Measurements from ENCODE around the gene TMEM232.
"Not testable (repeated sequence)": the region's sequence is repeated elsewhere in the genome, so short reads cannot be mapped to it uniquely, and the experiment has no call there.

The TMEM232 gene

DNA sequence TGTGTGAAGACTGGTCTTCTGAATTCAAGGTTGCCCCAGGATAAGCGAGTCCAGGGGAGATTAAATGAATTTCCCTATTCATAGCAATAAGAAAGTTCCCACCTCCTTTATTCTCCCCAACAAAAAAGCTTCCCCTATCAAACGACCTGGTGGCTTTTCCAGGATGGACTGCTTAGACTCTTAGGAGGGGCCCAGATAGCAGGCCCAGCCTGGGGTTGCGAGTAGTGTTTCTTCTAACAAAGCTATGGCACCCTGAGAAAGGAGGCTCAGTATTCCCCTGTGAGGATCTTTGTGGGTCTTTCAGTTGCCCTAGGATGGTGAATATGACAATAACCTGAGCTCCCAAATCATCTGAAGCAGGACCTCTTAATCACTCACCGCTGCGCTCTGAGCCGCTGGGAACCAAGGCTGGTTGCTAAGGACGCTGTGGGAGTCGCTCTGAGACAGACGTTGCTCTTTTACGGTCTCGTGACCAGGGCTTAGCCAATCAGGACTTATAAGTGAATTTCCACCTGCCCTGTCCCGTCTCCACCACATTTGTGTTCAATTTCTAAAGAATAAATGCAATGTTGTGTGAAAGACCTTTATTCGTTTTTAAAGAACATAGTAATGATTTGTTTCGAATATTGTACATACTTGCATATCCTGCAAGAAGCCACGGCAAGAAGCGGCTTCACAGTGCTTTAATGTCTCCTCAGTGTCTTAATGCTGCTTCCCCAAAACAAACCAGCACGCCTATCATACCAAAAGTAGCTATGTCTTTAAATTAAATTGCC, at the start of gene TMEM232:
TMEM232 (minus strand) TSS at position 423 of the 776 bp plus-strand sequence. CDS start 59,319 bp downstream, outside the sequence.
- DNase-seq (ENCODE audit: low read depth in 2 of 2) = peak; percentile 37 to 52

- DNase-seq (ENCODE audit: low read depth in 2 of 2) = no peak
Observed at GRCh38 chr5:110770286-110770685, 43.8 kb upstream of the TMEM232 start.

DNA sequence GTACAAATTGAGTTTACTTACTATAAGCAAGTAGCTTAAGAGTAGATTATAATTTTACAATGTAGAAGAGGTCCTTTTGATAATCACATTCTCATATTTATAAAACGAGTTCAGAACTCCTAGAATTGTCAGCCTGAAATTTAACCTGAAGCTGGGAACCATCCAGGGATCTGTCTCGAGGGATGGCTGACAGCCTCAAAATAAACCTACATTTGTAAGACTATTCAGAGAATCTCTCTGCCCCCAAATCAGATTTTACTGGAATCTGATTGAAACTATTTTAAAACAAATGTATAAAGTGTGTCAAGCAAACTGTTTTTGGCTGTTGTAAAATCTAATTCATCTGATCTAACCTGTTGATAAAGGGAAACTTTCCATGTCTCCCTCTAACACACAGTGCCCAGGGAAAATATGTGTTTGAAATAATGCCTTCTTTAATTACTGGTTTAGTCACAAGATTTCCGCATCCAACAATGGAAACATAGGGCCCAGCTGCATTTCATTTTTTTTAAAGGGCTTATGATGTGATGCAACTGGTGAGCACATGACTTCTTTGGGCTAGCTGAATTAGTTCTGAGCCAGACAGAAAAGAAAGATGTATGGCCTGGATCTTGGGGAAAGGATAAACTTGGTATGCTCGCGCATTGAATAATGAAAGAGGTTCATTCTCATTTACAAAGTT, 42.7 kb upstream of the TMEM232 start:
- no peak for DNase-seq (ENCODE audit: low read depth in 2 of 2)

DNA sequence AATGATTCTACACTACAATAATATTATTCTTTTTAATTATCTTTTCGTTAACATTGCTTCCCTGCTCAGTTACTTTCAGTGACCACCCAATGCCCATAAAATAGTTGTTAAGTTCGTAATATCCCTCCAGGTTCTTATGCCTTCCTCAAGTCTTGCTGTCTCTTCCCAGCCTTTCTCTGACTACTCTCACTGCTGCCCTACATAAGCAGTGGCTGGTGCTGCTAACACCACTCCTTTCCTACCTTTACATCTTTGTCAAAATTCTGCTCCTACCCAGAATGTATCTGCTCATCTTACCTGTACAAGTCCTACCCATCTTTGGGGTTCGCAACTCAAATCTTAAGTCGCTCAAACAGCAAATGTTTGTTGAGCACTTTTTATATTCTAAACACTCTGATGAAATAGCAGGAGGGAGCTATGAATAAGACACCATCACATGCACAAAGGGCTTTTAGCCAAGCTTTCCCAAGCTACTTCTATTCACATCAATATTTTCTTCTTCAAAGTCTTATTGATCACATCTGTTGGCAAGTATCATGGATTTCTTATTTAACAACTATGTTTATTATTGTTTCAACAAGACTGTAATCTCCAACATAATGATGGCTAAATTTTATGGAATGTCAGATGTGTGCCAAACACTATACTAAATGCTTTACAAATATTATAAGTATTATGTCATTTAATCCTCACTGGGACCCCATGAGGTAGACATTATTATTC, 41.8 kb upstream of the TMEM232 start:
- DNase-seq (ENCODE audit: low read depth in 2 of 2) = no peak

DNA sequence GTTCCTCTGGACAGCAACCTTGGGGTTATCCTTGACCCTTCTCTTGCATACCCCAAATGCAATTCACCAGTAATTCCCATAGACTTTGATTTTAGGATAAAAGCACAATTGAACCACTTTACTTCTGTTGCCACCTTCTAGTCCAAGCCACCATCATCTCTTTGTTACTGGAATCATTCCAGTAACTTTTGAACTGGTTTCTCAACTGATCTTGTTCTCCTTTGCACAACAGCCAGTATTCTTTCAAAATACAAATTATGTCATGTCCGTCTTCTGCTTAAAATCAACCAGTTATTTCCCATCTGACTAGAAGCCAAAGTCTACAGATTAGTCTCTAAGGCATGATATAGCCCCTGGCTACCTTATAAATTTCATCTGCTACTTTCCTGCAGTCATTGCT, 33.7 kb upstream of the TMEM232 start:
- DNase-seq (ENCODE audit: low read depth in 2 of 2) = no peak

GRCh38 chr5:110757118-110757729, 30.8 kb upstream of the TMEM232 start:
- DNase-seq (ENCODE audit: low read depth in 2 of 2) = no peak

- no peak for DNase-seq (ENCODE audit: low read depth in 2 of 2)
Observed at GRCh38 chr5:110754181-110754580, 27.7 kb upstream of the TMEM232 start.

DNA sequence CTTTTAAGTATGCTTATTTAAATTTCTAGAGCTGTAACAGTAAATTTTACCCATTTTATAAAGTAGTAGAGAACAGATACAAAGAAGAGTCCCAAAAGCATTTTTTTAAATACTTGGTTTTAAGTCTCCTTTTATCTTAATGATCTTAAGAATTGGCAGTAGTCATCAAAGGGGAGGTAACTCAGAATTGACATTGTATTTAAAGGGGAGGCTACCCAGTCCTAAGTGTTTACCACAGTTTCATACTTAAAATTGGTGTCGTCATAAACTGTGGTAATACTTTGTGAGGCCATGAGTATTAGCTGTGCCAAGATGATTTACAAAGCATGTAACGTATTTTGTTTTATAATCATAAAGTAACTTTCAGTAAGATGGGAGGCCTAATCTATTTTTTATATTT, 27.1 kb upstream of the TMEM232 start:
- no peak for DNase-seq (ENCODE audit: low read depth in 2 of 2)

DNA sequence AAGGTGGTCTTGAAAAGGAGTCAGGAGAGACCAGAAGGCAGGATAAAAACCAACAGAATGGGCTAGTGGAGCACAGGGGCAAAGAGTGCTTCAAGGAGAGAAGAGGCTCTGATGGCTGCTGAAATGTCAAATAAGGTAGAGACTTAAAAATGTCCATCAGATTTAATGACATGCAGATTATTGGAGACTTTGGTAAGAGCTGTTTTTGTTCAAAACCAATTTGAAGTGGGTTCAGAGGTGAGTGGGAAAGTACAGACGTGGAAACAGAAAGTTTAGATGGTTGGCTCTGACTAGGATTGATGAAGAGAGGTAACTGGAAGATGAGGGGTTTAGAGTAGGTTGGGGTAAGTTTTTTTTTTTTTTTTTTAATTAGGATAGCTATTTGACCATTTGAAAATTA, 26.5 kb upstream of the TMEM232 start:
- DNase-seq (ENCODE audit: low read depth in 2 of 2) = no peak

DNA sequence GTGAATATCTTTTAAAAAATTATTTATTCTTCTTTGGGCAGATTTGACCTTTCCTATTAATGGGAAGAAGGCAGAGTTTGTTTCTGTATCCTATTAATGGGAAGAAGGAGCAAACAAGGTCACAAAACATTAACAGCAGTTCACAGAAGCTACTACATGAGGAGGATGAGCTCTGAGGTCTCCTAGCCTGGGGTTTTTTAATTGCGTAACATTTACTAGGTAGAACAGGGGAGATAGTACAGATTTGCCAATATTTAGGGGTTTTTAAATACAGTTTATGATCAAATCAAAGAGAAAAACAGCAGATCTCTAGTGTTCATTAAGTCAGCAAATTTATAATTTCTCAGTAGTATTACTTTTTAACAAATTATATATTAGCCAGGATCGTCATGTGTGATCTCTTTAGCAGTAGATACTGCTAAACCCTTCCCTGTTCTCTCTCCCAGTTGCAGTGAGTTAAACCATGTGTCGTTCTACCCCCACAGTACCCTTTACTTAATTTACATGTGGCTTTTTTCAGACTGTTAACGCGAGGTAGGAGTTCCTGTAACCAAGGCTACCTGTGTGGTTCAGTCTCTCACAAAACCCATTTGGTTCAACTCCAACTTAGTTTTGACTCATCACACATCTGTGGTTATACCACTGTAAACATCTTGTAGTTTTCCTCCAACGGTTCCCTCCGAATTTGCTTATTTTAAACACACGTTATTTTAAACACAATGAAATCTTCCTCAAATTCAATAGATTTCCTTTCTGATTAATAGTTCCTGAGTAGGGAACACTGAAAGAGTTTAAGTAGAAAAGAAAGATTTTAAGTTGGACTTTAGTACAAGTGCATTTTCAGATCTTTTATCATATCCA, 25.7 kb upstream of the TMEM232 start:
- no peak for DNase-seq (ENCODE audit: low read depth in 2 of 2)

DNA sequence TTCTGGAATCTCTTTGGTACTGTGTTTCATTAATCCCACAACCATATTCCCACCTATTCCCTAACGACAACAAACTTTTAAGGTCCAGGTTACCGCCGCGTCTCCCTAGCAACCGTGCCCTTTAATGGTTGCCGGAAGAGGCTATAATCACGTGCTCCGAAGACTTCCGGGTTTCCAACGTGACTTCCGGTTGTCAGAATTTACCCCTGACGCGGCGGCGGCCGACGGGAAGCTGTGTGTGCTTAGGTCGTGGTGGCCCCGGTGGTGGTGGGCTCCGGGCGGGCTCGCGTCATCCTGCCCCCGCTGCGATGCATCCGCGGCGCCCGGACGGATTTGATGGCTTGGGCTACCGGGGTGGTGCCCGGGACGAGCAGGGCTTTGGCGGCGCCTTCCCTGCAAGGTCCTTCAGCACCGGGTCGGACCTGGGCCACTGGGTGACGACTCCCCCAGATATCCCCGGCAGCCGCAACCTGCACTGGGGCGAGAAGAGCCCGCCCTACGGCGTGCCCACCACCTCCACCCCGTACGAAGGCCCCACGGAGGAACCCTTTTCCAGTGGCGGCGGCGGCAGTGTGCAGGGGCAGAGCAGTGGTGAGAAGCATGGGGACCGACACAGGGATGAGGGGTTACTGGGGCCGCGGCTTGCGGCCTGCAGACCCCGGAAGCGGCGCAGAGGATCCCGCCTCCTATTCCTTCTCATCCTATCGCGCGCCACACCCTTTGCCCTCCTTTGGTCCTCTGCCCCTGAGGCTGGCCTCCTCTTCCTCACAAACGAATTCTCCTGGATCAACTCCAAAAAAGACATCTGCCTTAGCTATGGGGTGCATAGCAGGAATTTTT, 12.6 kb upstream of the TMEM232 start, which contains the start of gene SLC25A46:
SLC25A46 (plus strand) TSS at position 196 of the 840 bp plus-strand sequence; CDS start at position 309, 113 bp downstream.
- peak; percentile 73 to 77 for DNase-seq (ENCODE audit: low read depth in 2 of 2)

DNA sequence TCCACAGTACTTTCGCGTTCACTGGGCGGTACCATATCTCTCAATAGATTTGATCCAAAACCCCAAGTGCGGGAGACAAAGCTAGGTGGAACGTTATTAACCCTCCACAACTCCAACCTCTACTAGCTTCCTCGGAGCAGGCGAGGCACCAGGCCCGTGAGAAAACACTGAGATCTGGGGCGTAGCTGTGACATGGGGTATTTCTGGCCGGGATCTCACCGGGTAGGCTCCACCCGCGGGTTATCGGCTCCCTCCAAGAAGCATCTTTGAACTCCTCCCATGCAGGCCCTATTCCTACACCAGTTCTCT, 12.0 kb upstream of the TMEM232 start:
- DNase-seq (ENCODE audit: low read depth in 2 of 2) = no peak

DNA sequence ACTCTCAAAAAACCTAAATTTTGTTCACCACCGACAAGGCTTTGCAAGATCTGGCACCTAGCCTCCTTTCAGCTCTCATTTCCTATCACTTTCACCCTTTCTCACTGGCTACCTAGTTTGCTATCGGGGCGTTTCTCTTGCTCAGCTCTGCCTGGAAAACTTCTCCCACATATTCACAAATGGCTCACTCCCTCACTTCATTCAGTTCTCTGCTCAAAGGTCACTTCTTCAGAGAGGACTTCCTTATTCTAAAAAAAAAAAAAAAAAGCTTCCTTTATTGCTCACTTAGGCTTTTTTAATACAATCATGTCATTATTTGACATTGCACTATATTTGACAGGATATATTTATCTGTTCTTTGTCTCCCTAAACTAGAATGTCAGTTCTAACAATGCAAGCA, 10.3 kb upstream of the TMEM232 start:
- DNase-seq (ENCODE audit: low read depth in 2 of 2) = no peak

DNA sequence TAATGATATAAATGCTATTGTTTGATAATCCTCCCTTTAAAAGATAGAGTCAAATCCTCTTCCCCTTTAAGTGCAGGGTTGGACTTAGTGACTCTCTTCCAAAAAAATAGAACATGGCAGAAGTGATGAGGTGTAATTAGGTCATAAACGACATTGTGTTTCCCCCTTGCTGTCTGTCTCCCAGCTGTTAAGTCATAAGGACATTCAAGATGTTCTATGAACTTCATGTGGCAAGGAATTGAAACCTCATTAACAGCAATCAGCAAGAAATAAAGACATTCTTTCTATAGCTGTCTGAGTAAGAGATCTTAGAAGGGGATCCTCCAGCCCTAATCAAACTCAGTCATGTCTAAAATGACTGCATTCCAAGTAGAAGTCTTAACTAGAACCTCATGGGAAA, 9.1 kb upstream of the TMEM232 start:
- DNase-seq (ENCODE audit: low read depth in 2 of 2) = no peak

GRCh38 chr5:110734101-110734500, 7.6 kb upstream of the TMEM232 start:
- DNase-seq (ENCODE audit: low read depth in 2 of 2) = no peak

DNA sequence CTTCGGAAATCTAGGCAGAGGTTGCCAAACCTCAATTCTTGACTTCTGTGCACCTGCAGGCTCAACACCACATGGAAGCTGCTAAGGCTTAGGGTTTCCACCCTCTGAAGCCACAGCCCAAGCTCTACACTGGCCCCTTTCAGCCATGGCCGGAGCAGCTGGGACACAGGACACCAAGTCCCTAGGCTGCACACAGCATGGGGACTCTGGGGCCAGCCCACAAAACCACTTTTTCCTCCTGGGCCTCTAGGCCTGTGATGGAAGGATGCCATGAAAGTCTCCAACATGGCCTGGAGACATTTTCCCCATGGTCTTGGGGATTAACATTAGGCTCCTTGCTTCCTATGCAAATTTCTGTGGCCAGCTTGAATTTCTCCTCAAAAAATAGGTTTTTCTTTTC, 5.0 kb upstream of the TMEM232 start:
- not testable (repeated sequence) for DNase-seq (ENCODE audit: low read depth in 2 of 2)

DNA sequence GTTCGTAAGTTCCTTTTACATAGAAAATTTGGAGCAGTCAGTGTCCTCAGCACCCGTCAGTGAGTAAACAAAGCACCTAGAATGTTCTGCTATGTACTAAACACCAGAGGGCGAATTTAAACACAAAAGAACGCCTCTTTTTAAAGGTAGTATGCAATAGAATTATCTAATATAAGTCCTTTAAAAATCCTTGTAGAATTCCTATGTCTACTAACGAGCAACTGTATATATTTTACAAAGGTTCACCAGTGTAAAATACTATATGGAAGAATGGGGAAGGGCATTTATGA, 499 bp upstream of the TMEM232 start:
- DNase-seq (ENCODE audit: low read depth in 2 of 2) = no peak

DNA sequence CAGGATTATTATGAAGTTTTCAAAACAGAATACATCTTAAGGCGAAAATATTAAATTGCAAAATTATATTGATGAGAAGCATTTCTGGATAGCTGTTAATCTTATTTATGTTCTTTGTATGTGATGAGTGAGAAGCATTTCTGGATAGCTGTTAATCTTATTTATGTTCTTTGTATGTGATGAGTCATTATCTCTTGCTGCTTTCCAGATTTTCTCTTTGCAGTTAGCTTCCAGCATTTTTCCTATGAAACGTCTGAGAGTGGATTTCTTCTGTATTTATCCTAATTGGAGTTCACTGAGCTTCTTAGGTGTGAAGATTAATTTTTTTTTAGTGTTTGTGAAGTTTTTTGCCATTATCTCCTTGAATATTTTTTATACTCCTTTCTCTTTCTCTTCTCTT, 8.2 kb downstream of the TMEM232 start:
- no peak for DNase-seq (ENCODE audit: low read depth in 2 of 2)

DNA sequence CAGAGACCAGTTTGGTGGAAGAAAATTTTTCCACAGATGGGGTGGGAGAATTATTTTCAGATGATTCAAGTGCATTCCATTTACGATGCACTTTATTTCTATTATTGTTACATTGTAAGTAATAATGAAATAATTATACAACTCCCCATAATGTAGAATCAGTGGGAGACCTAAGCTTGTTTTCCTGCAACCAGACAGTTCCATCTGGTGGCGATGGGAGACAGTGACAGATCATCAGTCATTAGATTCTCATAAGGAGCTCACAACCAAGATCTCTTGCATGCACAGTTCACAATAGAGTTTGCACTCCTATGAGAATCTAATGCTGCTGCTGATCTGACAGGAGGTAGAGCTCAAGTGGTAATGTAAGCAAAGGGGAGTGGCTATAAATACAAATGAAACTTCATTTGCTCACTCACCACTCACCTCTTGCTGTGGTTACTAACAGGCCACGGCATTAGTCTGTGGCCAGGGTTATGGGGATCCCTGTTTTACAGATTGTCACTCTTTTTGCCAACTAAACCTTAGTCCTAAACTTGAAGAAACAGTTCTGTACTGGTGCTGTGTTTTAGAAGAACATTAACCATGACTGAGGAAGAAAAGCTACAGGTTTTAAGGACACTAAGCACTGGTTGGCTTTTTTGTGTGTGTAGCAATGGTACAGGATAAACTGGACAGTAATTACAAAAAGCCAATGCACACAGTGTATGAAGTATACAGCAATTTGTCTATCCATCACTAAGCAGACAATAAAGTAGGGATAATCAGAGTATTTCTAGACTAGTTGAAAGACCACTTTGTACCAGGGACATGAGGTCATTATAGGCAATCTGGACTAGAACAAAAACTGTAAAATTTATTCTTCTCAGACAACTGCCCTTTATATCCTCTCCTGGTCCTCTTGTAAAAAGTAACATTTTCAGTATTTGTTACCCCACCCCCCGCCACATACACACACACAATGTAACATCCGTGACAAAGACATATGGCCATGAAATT, 9.9 kb downstream of the TMEM232 start:
- DNase-seq (ENCODE audit: low read depth in 2 of 2) = no peak

Data from stimulated activated CD8-positive, alpha-beta memory T cell treated with anti-CD3 and anti-CD28 coated beads, Interleukin-7, amount 100 ng/mL, for 1 hour (primary cell).